ENCODE data around the gene SLC35A5. TPM values are rescaled to one million over a fixed set of nuclear protein-coding genes. Genes with fewer than 3 reads are reported as not detected.

Gene SLC35A5
- total and polyA plus RNA-seq, 7 donors, result 7.2 to 32.1 (median 16.1) TPM

GRCh38 chr3:112582244-112582874, 20.5 kb downstream of the SLC35A5 start:
- TF ChIP-seq EP300 (IDR thresholded peaks at IDR 0.05) (no peak), CTCF (IDR thresholded peaks at IDR 0.05) (peak; percentile 48 to 65 (median 50)), POLR2A (IDR thresholded peaks at IDR 0.05) (no peak), POLR2AphosphoS5 (IDR thresholded peaks at IDR 0.05) (no peak)
- no peak overlapping the region for H3K27ac ChIP-seq

GRCh38 chr3:112583105-112583504, 21.3 kb downstream of the SLC35A5 start:
- no peak for DNase-seq
- Histone ChIP-seq H3K4me3 (no peak overlapping the region), H3K27me3 (no peaks in the 10 kb centered on the region), H3K36me3 (peaks cover 0 to 72% (median 10%) of the 10 kb centered on the region in 4 donors), H3K27ac (no peak overlapping the region), H3K4me1 (peaks cover 0 to 9% (median 0%) of the 10 kb centered on the region in 4 donors), H3K9me3 (no peaks in the 10 kb centered on the region)
- TF ChIP-seq POLR2AphosphoS5 (IDR thresholded peaks at IDR 0.05), result no peak
- TF ChIP-seq EP300 (IDR thresholded peaks at IDR 0.05), result no peak
- no peak for TF ChIP-seq POLR2A (IDR thresholded peaks at IDR 0.05)
- no peak for TF ChIP-seq CTCF (IDR thresholded peaks at IDR 0.05)
- WGBS, 2 donors, result 78 to 81% methylated on average over 3 of the region's 3 CpGs
- intact Hi-C loops (cut with DNase I), result loop anchor here (5.0 kb wide), 2 partner anchors 59 to 399 kb away; partner anchors contain the start of gene CCDC80

More at GRCh38 chr3:112582244-112582874, 20.5 kb downstream of the SLC35A5 start:
- H3K4me1 ChIP-seq, result peaks cover 0 to 9% (median 0%) of the 10 kb centered on the region in 4 donors
- no peaks in the 10 kb centered on the region for H3K27me3 ChIP-seq
- DNase-seq, result no peak
- peaks cover 0 to 69% (median 10%) of the 10 kb centered on the region in 4 donors for H3K36me3 ChIP-seq
- H3K4me3 ChIP-seq, result no peak overlapping the region
- intact Hi-C loops (cut with DNase I), result loop anchor here (1.0 to 5.0 kb wide), 3 partner anchors 60 to 400 kb away; partner anchors contain the start of gene CCDC80
- no peaks in the 10 kb centered on the region for H3K9me3 ChIP-seq
- WGBS, 2 donors, result 87 to 90% methylated on average over 2 of the region's 2 CpGs

- H3K9me3 ChIP-seq, result no peaks in the 10 kb centered on the region
- TF ChIP-seq EP300 (IDR thresholded peaks at IDR 0.05), result no peak
- no peak for TF ChIP-seq POLR2A (IDR thresholded peaks at IDR 0.05)
- TF ChIP-seq CTCF (IDR thresholded peaks at IDR 0.05), result no peak
- no peak for TF ChIP-seq POLR2AphosphoS5 (IDR thresholded peaks at IDR 0.05)
- H3K4me1 ChIP-seq, result peaks cover 0 to 9% (median 0%) of the 10 kb centered on the region in 4 donors
- intact Hi-C loops (cut with DNase I), result no loop called here
- no peak for DNase-seq
- H3K27ac ChIP-seq, result peak overlapping the region in 1 of 4 donors; percentile 37
- H3K4me3 ChIP-seq, result no peak overlapping the region
- no peaks in the 10 kb centered on the region for H3K27me3 ChIP-seq
- H3K36me3 ChIP-seq, result peaks cover 0 to 57% (median 10%) of the 10 kb centered on the region in 4 donors
Observed at GRCh38 chr3:112585782-112586181, 23.9 kb downstream of the SLC35A5 start.

- no peak overlapping the region for H3K4me3 ChIP-seq
- DNase-seq, result no peak
- TF ChIP-seq POLR2AphosphoS5 (IDR thresholded peaks at IDR 0.05), result no peak
- no peak for TF ChIP-seq EP300 (IDR thresholded peaks at IDR 0.05)
- TF ChIP-seq CTCF (IDR thresholded peaks at IDR 0.05), result no peak
- no peak for TF ChIP-seq POLR2A (IDR thresholded peaks at IDR 0.05)
- no peaks in the 10 kb centered on the region for H3K9me3 ChIP-seq
- H3K4me1 ChIP-seq, result peaks cover 0 to 9% (median 0%) of the 10 kb centered on the region in 4 donors
- H3K27ac ChIP-seq, result no peak overlapping the region
- H3K36me3 ChIP-seq, result peaks cover 0 to 54% (median 10%) of the 10 kb centered on the region in 4 donors
- intact Hi-C loops (cut with DNase I), result no loop called here
- no peaks in the 10 kb centered on the region for H3K27me3 ChIP-seq
- WGBS, 2 donors, result 91 to 93% methylated on average over 1 of the region's 1 CpG
Observed at GRCh38 chr3:112587336-112587735, 25.5 kb downstream of the SLC35A5 start.
